Muscle layer of duodenum (tissue), 2 donors: ENCODE measurements around the gene ST3GAL4.

ENCODE experiments used
- H3K27ac ChIP-seq: one replicate; pipeline ENCODE4 v1.7.0; 2013; ENCODE audit warnings: mild to moderate bottlenecking, low read length
- H3K27me3 ChIP-seq: one replicate; pipeline ENCODE4 v1.7.0; 2013; ENCODE audit warnings: low read depth, mild to moderate bottlenecking, control low read depth, low read length
- H3K36me3 ChIP-seq, 2 donors: one replicate each; pipeline ENCODE4 v1.7.0; 2013; ENCODE audit warnings: low read length in 2 of 2, control low read depth in 1 of 2, mild to moderate bottlenecking in 1 of 2; ENCODE audit not compliant: insufficient read depth in 2 of 2, control insufficient read depth in 1 of 2
- H3K4me1 ChIP-seq, 2 donors: one replicate each; pipeline ENCODE4 v1.7.0; 2013; ENCODE audit warnings: low read length in 2 of 2, mild to moderate bottlenecking in 2 of 2, control low read depth in 1 of 2, moderate library complexity in 1 of 2; ENCODE audit not compliant: insufficient read depth in 2 of 2, control insufficient read depth in 1 of 2
- H3K4me3 ChIP-seq, 2 donors: one replicate each; pipeline ENCODE4 v1.7.0; 2013; ENCODE audit warnings: low read length in 2 of 2, low read depth in 1 of 2, mild to moderate bottlenecking in 1 of 2
- H3K9me3 ChIP-seq, 2 donors: one replicate each; pipeline ENCODE4 v1.7.0; 2013; ENCODE audit warnings: low read length in 2 of 2, control low read depth in 1 of 2, mild to moderate bottlenecking in 1 of 2; ENCODE audit not compliant: control insufficient read depth in 1 of 2
- donor health status: healthy.

ST3GAL4 gene

DNA sequence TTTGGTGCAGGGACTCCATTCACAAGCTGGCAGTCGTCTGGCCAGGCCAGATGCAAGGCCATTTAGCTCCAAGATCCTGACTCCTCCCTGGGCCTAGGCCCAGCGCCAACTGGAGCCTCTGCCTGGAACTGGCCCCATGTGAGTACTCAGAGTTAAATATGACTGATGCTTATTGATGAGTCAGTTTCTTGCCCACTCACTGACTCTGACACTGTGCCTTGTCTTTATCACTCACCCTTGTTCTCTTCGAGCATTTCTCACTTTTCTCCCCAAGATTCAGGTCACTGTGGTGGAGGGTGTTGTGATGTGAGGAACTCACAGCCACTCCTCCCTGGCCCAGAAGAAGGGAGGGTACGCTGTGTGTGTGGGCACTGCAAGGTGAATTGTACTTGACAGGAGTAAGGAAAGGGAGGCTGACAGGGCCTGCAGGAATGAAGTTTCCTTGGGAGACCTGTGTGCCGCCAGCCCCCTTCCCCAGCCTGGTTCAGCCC is 23.2 kb upstream of the ST3GAL4 start:
- Histone ChIP-seq H3K36me3 (peaks cover 5 to 6% of the 10 kb centered on the region in 2 donors), H3K4me1 (peaks cover 0 to 8% of the 10 kb centered on the region in 2 donors), H3K27ac (no peak overlapping the region)

GRCh38 chr11:126333142-126333541 is 22.3 kb upstream of the ST3GAL4 start:
- Histone ChIP-seq H3K4me1 (peaks cover 0 to 8% of the 10 kb centered on the region in 2 donors), H3K9me3 (no peaks in the 10 kb centered on the region), H3K36me3 (peaks cover 5 to 6% of the 10 kb centered on the region in 2 donors), H3K27me3 (no peaks in the 10 kb centered on the region), H3K4me3 (no peak overlapping the region), H3K27ac (no peak overlapping the region)

More for the DNA sequence above, 23.2 kb upstream of the ST3GAL4 start:
- H3K27me3 ChIP-seq, result no peaks in the 10 kb centered on the region
- H3K9me3 ChIP-seq, result no peaks in the 10 kb centered on the region
- H3K4me3 ChIP-seq, result no peak overlapping the region

- Histone ChIP-seq H3K4me1 (peaks cover 0 to 21% of the 10 kb centered on the region in 2 donors), H3K27me3 (no peaks in the 10 kb centered on the region), H3K4me3 (no peak overlapping the region), H3K36me3 (peaks cover 6 to 16% of the 10 kb centered on the region in 2 donors), H3K9me3 (no peaks in the 10 kb centered on the region), H3K27ac (no peak overlapping the region)
Measured at GRCh38 chr11:126334659-126335462, 20.6 kb upstream of the ST3GAL4 start.

GRCh38 chr11:126335463-126335760 is 20.1 kb upstream of the ST3GAL4 start:
- H3K4me1 ChIP-seq, result peaks cover 0 to 25% of the 10 kb centered on the region in 2 donors
- H3K27me3 ChIP-seq, result no peaks in the 10 kb centered on the region
- no peaks in the 10 kb centered on the region for H3K9me3 ChIP-seq
- peaks cover 6 to 16% of the 10 kb centered on the region in 2 donors for H3K36me3 ChIP-seq
- no peak overlapping the region for H3K4me3 ChIP-seq
- no peak overlapping the region for H3K27ac ChIP-seq

- H3K27ac ChIP-seq, result no peak overlapping the region
- peaks cover 4 to 17% of the 10 kb centered on the region in 2 donors for H3K36me3 ChIP-seq
- no peak overlapping the region for H3K4me3 ChIP-seq
- H3K27me3 ChIP-seq, result no peaks in the 10 kb centered on the region
- peaks cover 0 to 25% of the 10 kb centered on the region in 2 donors for H3K4me1 ChIP-seq
- no peaks in the 10 kb centered on the region for H3K9me3 ChIP-seq
Measured at GRCh38 chr11:126336138-126336541, 19.3 kb upstream of the ST3GAL4 start.

GRCh38 chr11:126336671-126337101 is 18.8 kb upstream of the ST3GAL4 start:
- no peak overlapping the region for H3K4me3 ChIP-seq
- no peaks in the 10 kb centered on the region for H3K27me3 ChIP-seq
- peaks cover 0 to 25% of the 10 kb centered on the region in 2 donors for H3K4me1 ChIP-seq
- H3K27ac ChIP-seq, result no peak overlapping the region
- H3K36me3 ChIP-seq, result peaks cover 4 to 22% of the 10 kb centered on the region in 2 donors
- no peaks in the 10 kb centered on the region for H3K9me3 ChIP-seq

DNA sequence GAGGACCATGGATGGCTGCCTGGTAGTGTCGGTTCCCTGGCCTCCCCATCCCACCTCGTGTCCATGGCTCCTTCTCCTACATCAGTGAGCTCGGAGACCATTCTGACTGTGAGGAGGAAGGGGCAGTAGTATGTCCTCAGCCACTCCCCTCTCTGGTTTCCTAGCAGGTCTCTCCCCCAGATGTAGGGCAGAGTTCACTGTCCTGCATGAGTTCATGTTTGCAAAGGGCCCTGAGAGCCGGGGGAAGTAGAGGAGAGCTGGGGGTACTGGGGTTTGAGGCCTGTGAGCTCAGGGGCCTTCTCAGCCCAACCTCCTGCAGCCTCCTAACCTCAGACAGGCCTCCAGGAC is 18.4 kb upstream of the ST3GAL4 start:
- Histone ChIP-seq H3K27ac (no peak overlapping the region), H3K4me1 (peaks cover 0 to 21% of the 10 kb centered on the region in 2 donors), H3K36me3 (peaks cover 8 to 21% of the 10 kb centered on the region in 2 donors), H3K4me3 (no peak overlapping the region), H3K9me3 (no peaks in the 10 kb centered on the region), H3K27me3 (no peaks in the 10 kb centered on the region)

DNA sequence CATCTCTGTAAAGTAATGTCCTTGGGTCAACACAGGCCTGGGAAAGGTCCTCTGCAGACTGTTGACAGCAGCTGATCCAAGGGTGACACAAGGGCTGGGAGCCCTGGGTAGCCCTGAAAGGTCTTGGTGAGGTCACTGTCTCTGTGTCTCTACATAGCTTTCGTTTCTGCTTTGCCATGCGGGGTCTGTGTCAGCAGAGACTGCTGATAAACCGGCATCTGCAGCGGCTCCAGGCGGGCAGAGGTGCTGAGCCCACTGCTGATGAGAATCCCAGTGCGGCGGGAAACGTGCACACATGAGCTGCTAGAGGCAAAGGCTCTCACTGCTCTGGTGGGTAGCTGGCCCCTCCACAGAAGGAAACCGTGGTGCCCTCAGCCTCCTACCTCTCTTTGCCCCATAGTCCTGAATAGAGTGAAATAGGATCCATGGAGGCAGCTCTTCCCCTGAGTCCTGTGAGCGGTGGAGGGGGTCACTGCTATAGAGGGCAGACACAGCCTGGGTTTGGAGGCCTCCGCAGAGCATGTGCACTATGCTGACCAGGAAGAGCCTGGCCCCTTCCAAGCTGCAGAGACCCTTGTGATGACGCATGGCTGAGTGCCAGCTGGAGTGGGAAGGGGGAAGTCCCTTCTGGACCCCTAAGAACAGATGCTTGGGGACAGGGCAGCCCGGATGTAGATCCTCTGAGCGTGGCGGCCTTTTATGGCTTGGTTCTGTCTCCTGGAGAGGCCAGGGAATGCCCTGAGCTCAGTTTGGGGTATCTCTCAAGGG is 17.8 kb upstream of the ST3GAL4 start:
- no peak overlapping the region for H3K4me3 ChIP-seq
- no peak overlapping the region for H3K27ac ChIP-seq
- H3K27me3 ChIP-seq, result no peaks in the 10 kb centered on the region
- H3K4me1 ChIP-seq, result peaks cover 0 to 17% of the 10 kb centered on the region in 2 donors
- H3K36me3 ChIP-seq, result peaks cover 12 to 25% of the 10 kb centered on the region in 2 donors
- H3K9me3 ChIP-seq, result no peaks in the 10 kb centered on the region

GRCh38 chr11:126338346-126339055 is 17.0 kb upstream of the ST3GAL4 start:
- H3K27ac ChIP-seq, result no peak overlapping the region
- H3K36me3 ChIP-seq, result peaks cover 12 to 30% of the 10 kb centered on the region in 2 donors
- H3K4me3 ChIP-seq, result no peak overlapping the region
- H3K4me1 ChIP-seq, result peaks cover 0 to 17% of the 10 kb centered on the region in 2 donors
- no peaks in the 10 kb centered on the region for H3K9me3 ChIP-seq
- H3K27me3 ChIP-seq, result no peaks in the 10 kb centered on the region

GRCh38 chr11:126339073-126339862 is 16.2 kb upstream of the ST3GAL4 start:
- H3K36me3 ChIP-seq, result peaks cover 12 to 35% of the 10 kb centered on the region in 2 donors
- H3K4me3 ChIP-seq, result no peak overlapping the region
- H3K4me1 ChIP-seq, result peaks cover 0 to 17% of the 10 kb centered on the region in 2 donors
- no peaks in the 10 kb centered on the region for H3K27me3 ChIP-seq
- H3K9me3 ChIP-seq, result no peaks in the 10 kb centered on the region
- H3K27ac ChIP-seq, result no peak overlapping the region
